SKM-1 (cell line): ENCODE measurements around the gene HTR3A.

Experiments used
- DNase-seq: peaks from one replicate; lab custom pipeline; 2025; ENCODE audit not compliant: unreplicated experiment; lab: John Stamatoyannopoulos, UW

The HTR3A gene

GRCh38 chr11:113977701-113978100 lies 2.8 kb downstream of the HTR3A start:
- no peak for DNase-seq

DNA sequence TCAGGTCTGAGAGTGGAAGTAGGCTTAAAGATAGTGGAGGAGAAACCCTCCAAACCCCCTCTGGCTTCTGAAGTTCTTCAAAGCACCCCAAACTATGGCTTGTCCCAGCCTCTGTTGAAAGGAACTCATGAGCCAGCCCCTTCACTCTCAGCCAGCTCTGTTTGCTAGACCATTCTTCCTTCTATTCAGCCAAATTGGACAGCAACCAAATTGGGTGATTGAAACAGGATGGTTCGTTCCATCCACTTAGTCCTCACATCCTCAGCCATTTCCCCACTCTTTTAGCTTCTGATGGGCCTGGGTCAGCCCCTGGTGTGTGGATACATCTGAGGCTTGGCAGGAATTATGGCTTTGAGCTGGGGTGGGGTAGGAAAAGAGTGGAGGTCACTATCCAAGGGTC lies 4.5 kb downstream of the HTR3A start:
- no peak for DNase-seq

DNA sequence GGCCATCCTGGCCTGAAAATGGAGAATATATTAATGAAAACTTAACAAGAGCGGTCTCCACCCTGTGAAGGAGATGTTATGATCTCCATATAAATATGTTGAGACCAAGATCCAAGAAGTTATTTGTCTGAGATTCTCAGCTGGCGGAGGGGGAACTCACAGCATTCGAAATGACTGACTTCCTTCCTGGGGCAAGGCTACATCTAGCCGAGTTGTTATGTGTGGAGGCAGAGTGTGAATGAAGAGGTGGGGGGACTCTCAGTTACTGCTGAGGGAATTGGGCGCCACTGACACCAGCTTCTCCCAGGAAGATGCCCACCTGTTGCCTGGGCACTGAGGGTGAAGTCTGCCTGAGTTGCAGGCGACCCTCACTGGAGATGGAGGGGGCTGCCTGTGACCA lies 5.9 kb downstream of the HTR3A start:
- DNase-seq, result no peak

DNA sequence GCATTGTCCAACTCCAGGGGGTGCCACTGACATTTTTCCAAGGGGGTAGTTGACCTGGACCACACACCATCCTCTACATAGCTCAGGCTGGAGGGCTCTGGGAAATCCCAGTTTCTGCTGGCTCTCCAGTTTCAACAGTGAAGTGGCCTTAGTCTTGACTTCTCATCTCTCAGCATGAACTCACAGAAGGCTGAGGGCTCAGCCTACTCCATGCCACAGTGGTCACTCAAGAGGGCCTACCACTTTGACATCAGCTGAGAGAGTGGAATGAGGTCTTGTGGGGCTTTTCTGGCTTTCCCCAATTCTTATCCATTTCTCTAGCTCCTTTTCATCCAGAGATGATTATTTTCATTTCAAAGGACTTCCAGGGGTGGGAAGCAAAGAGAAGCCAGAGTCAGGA lies 7.4 kb downstream of the HTR3A start:
- DNase-seq, result no peak

GRCh38 chr11:113984781-113985180 lies 9.9 kb downstream of the HTR3A start:
- no peak for DNase-seq

DNA sequence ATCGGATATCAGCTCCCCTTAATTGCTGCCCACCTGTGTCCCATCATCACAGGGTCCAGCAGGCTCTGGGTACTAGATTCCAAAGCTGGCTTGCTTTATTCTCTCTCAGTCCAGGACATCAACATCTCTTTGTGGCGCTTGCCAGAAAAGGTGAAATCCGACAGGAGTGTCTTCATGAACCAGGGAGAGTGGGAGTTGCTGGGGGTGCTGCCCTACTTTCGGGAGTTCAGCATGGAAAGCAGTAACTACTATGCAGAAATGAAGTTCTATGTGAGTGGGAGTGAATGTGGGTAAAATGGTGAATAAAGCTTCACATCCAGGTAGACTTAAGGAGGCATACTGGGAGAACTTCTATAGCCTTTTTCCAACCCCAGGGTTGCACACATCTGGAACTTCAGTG lies 11.0 kb downstream of the HTR3A start:
- no peak for DNase-seq

- DNase-seq, result no peak
Observed at GRCh38 chr11:113986351-113987140, 11.6 kb downstream of the HTR3A start.

GRCh38 chr11:113989381-113989780 lies 14.5 kb downstream of the HTR3A start:
- no peak for DNase-seq

DNA sequence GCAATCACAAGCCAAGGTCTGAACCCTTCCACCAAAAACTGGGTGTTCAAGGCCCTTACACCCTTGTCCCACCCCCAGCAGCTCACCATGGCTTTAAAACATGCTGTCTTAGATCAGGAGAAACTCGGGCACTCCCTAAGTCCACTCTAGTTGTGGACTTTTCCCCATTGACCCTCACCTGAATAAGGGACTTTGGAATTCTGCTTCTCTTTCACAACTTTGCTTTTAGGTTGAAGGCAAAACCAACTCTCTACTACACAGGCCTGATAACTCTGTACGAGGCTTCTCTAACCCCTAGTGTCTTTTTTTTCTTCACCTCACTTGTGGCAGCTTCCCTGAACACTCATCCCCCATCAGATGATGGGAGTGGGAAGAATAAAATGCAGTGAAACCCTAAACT lies 15.0 kb downstream of the HTR3A start:
- DNase-seq, result no peak

GRCh38 chr11:113991170-113991569 lies 16.3 kb downstream of the HTR3A start:
- no peak for DNase-seq

DNA sequence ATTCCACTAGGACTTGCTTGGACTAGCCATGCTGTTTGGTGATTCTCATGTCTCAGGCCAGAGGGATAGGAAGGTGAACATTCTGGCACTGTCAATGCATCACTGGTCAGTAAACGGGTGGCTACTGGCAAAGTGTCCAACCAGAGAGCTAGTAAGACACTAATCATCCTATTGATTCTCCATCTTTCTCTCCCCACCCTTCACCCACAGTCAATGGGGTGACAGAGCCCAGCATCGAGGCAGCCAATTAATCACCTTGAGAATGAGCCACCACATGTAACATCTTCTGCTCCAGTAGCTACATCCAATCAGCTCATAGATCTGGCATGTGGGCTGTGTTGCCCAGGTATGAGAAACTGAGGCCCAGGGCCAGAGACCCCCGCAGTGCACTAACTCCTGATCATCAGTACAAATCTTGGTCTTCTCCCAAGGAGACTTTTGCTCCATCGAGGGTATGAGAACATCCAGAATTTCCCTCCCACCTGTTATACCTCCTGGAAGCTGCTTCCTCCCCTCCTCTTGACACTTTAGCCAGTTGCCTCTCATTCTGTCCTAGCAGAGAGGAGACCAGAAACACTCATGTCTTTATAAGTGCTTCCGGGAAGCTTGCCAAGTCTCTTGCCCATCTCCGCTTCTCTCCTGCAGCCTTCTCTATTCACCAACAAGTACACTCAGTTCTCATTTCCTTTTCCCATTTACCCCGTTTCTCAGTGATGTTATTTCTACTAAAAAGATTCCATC lies 17.0 kb downstream of the HTR3A start:
- DNase-seq, result no peak

DNA sequence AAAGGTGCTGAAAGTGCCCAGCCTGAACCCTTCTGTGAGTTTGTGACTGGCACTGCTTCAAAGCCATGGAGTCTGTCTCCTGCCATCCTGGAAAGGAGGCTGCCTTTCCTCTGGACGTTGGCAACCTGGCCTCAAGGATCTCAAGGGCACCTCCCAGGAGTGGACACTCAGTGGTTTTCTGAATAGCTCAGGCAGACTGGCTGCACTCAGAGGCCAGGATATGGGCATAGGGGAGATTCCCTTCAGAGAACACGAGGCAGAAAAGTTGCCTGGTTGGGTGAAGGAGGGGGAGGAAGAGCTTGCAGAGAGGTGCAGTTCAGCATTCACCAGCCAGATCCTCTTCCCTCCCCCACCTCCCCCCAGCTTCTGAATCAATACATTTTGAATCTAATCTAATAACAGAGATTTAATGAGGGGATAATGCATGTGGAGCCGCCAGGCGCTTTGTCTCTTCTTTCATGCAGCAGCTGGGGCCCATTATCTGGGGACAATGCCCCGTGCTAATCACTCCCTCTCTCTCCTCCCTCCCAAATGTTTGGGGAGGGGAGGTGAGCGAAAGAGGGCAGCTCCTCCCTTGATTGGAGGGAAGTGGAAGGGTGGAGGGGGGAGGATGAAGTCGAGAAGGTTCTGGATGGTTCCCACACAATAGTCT lies 17.7 kb downstream of the HTR3A start:
- DNase-seq, result no peak

- DNase-seq, result no peak
Observed at GRCh38 chr11:113994077-113994954, 19.4 kb downstream of the HTR3A start.

GRCh38 chr11:113997473-113997872 lies 22.6 kb downstream of the HTR3A start:
- DNase-seq, result no peak

DNA sequence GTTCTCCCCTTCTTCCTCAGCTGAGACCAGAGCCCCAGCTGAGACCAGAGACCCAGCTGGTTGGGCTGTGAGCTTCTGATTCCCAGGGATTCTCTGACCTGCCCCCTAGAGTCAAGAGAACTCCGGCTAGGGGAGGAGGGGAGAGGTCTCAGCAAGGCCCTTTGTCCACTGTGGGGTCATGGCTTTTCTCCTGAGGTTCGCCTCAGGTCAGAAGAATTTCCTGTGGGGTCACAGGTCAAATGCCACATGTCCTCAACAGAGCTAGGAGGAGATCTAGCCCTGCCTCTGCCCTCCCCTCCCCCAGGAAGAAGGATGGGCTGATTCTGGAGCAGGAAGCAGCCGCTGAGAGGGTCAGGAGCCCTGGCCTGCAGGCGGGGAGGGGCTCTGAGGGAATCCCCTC lies 23.7 kb downstream of the HTR3A start:
- no peak for DNase-seq

DNA sequence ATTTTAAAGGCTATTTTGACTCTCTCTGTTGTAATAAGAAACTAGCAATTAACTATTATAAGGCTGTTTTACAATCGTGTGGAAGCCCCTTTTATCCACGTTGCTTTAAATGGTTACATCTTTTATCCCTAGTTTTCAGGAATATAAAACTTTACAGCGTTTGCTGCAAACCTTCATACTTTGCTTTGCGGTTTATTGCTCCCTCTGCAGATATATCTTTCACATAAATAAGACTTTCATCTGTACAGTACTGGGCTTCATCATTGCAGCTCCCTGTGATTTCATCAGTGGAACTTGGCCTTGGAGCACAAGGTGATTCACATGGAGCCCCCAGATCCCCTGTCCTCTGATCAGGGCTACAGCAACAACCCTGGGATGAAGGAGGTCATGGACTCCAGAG lies 25.6 kb downstream of the HTR3A start:
- no peak for DNase-seq

DNA sequence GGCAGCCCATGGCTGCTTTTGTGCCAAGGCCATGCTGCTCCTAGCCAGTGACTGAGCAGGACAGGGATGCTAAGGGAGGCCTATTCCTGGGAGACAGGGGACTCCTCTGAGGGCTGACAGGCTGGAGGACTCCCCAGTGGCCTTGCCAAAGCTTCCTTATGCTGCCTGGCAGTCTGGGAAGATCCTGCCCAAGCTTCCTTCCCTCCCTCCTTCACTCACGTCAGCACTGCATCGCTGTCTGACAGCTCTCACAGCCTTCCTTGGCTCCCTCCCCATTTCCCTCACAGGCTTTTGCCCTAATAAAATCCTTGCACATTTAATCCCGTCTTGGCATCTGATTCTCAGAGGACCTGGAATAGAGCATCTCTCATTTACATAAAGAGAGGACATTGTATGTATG lies 26.5 kb downstream of the HTR3A start:
- no peak for DNase-seq

DNA sequence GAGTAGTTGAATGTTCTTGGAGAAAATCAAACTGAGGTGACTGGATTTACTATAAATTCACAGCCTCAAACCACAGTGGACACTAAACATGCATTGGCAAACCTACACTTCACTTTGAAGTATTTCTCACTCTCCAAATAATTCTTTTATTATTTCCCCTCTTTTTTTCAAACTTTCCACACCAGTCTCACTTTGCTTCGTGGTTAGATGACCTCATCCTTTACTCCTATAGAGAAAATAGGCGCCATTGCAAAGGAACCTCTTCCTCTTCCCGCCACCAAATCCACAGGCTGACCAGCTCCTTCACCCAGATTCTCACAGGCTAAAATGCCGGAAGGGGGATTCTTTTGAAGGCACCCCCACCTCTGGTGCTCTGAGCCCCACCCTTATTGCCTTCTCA lies 33.4 kb downstream of the HTR3A start:
- no peak for DNase-seq

- DNase-seq, result no peak
Observed at GRCh38 chr11:114010931-114011330, 36.0 kb downstream of the HTR3A start.

GRCh38 chr11:114011443-114011842 lies 36.5 kb downstream of the HTR3A start:
- DNase-seq, result no peak

GRCh38 chr11:114015117-114015516 lies 40.2 kb downstream of the HTR3A start:
- no peak for DNase-seq
